ENCODE measurements around the gene DDOST.

DNA sequence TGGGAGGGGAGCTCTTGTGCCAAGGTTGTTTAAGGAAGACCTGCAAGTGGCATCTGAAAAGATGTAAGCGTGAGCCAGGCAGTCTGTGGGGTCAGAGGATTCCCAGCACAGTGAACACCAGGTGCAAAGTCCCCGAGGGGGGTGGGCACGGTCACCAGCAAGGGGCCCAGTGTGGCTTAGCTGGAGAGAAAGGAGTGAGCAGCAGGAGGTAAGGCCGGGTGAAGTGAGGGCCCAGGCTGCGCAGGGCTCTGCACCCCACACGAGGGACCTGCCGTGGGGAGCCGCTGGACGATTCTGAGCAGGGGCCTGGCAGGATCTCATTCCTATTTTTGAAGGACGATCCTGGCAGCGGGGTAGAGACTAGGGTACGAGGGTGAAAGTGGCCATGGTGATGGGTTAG is 4.1 kb downstream of the DDOST start:
- TF ChIP-seq POLR2A (IDR thresholded peaks at IDR 0.05; ENCODE audit: low read length) = no peak
- TF ChIP-seq CEBPB (IDR thresholded peaks at IDR 0.05) = no peak
- no peak for TF ChIP-seq REST (IDR thresholded peaks at IDR 0.05)
- TF ChIP-seq BHLHE40 (IDR thresholded peaks at IDR 0.05; ENCODE audit: low read depth, low read length) = no peak
- TF ChIP-seq, protein P1, sequence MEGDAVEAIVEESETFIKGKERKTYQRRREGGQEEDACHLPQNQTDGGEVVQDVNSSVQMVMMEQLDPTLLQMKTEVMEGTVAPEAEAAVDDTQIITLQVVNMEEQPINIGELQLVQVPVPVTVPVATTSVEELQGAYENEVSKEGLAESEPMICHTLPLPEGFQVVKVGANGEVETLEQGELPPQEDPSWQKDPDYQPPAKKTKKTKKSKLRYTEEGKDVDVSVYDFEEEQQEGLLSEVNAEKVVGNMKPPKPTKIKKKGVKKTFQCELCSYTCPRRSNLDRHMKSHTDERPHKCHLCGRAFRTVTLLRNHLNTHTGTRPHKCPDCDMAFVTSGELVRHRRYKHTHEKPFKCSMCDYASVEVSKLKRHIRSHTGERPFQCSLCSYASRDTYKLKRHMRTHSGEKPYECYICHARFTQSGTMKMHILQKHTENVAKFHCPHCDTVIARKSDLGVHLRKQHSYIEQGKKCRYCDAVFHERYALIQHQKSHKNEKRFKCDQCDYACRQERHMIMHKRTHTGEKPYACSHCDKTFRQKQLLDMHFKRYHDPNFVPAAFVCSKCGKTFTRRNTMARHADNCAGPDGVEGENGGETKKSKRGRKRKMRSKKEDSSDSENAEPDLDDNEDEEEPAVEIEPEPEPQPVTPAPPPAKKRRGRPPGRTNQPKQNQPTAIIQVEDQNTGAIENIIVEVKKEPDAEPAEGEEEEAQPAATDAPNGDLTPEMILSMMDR (IDR thresholded peaks at IDR 0.05) = no peak
- no peak for TF ChIP-seq KDM5A (IDR thresholded peaks at IDR 0.05)
- no peak for TF ChIP-seq HOXA7 (CRISPR knock-in tag; IDR thresholded peaks at IDR 0.05)
- no peak for TF ChIP-seq EP300 (IDR thresholded peaks at IDR 0.05)
- no peak for TF ChIP-seq TP53 (CRISPR knock-in tag; IDR thresholded peaks at IDR 0.05)

Data from A549 (cell line).